ENCODE measurements around the gene WWOX.
"Not testable (repeated sequence)": the region's sequence is repeated elsewhere in the genome, so short reads cannot be mapped to it uniquely, and the experiment has no call there.

Gene WWOX

GRCh38 chr16:79013930-79014660 is 914.6 kb downstream of the WWOX start:
- in situ Hi-C loops (cut with HindIII; ENCODE audit: low sequenced_read_pairs) = no loop called here

- in situ Hi-C loops (cut with HindIII; ENCODE audit: low sequenced_read_pairs) = no loop called here
Observed at GRCh38 chr16:79018650-79019429, 919.4 kb downstream of the WWOX start.

- in situ Hi-C loops (cut with HindIII; ENCODE audit: low sequenced_read_pairs) = no loop called here
Observed at GRCh38 chr16:79019431-79019830, 920.0 kb downstream of the WWOX start.

GRCh38 chr16:79021991-79022630 is 922.7 kb downstream of the WWOX start:
- in situ Hi-C loops (cut with HindIII; ENCODE audit: low sequenced_read_pairs) = no loop called here

- in situ Hi-C loops (cut with HindIII; ENCODE audit: low sequenced_read_pairs) = no loop called here
Observed at GRCh38 chr16:79026117-79026516, 926.7 kb downstream of the WWOX start.

- in situ Hi-C loops (cut with HindIII; ENCODE audit: low sequenced_read_pairs) = no loop called here
Observed at GRCh38 chr16:79036541-79036940, 937.1 kb downstream of the WWOX start.

- in situ Hi-C loops (cut with HindIII; ENCODE audit: low sequenced_read_pairs) = no loop called here
Observed at GRCh38 chr16:79037521-79038373, 938.3 kb downstream of the WWOX start.

GRCh38 chr16:79041206-79041605 is 941.8 kb downstream of the WWOX start:
- in situ Hi-C loops (cut with HindIII; ENCODE audit: low sequenced_read_pairs) = no loop called here

- in situ Hi-C loops (cut with HindIII; ENCODE audit: low sequenced_read_pairs) = no loop called here
Observed at GRCh38 chr16:79042141-79042540, 942.7 kb downstream of the WWOX start.

GRCh38 chr16:79042886-79043285 is 943.4 kb downstream of the WWOX start:
- in situ Hi-C loops (cut with HindIII; ENCODE audit: low sequenced_read_pairs) = no loop called here

- in situ Hi-C loops (cut with HindIII; ENCODE audit: low sequenced_read_pairs) = no loop called here
Observed at GRCh38 chr16:79045191-79045590, 945.7 kb downstream of the WWOX start.

GRCh38 chr16:79047337-79047736 is 947.9 kb downstream of the WWOX start:
- in situ Hi-C loops (cut with HindIII; ENCODE audit: low sequenced_read_pairs) = no loop called here

- in situ Hi-C loops (cut with HindIII; ENCODE audit: low sequenced_read_pairs) = no loop called here
Observed at GRCh38 chr16:79049040-79049439, 949.6 kb downstream of the WWOX start.

- in situ Hi-C loops (cut with HindIII; ENCODE audit: low sequenced_read_pairs) = no loop called here
Observed at GRCh38 chr16:79050063-79050462, 950.6 kb downstream of the WWOX start.

GRCh38 chr16:79051313-79051712 is 951.9 kb downstream of the WWOX start:
- in situ Hi-C loops (cut with HindIII; ENCODE audit: low sequenced_read_pairs) = no loop called here

GRCh38 chr16:79052198-79052597 is 952.7 kb downstream of the WWOX start:
- in situ Hi-C loops (cut with HindIII; ENCODE audit: low sequenced_read_pairs) = not testable (repeated sequence)

- in situ Hi-C loops (cut with HindIII; ENCODE audit: low sequenced_read_pairs) = no loop called here
Observed at GRCh38 chr16:79053577-79053976, 954.1 kb downstream of the WWOX start.

- in situ Hi-C loops (cut with HindIII; ENCODE audit: low sequenced_read_pairs) = no loop called here
Observed at GRCh38 chr16:79054211-79054984, 954.9 kb downstream of the WWOX start.

GRCh38 chr16:79055251-79055970 is 956.0 kb downstream of the WWOX start:
- in situ Hi-C loops (cut with HindIII; ENCODE audit: low sequenced_read_pairs) = no loop called here
